Vagina (tissue), 2 donors: ENCODE results near the gene RCAN2. TPM values are rescaled to one million over a fixed set of nuclear protein-coding genes. Genes with fewer than 3 reads are reported as not detected.

Experiments
- DNase-seq, 2 donors: peaks; one replicate each; pipeline ENCODE4 v3.0.0-alpha.2; 2017; ENCODE audit errors: extremely low spot score in 2 of 2
- H3K27ac ChIP-seq: fragments of 200-600 bp; sonication (generic); one replicate; pipeline ENCODE4 v1.5.1; 2019
- H3K27me3 ChIP-seq: fragments of 200-600 bp; sonication (generic); one replicate; pipeline ENCODE4 v1.5.1; 2019
- H3K36me3 ChIP-seq, 2 donors: fragments of 200-600 bp; sonication (generic); one replicate each; pipeline ENCODE4 v1.5.1; 2017 to 2019
- H3K4me1 ChIP-seq: fragments of 200-600 bp; sonication (generic); one replicate; pipeline ENCODE4 v1.5.1; 2019
- H3K4me3 ChIP-seq, 2 donors: fragments of 200-600 bp; sonication (generic); 1 replicate in 1 of 2; 2 replicates in 1 of 2; pipeline ENCODE4 v1.5.1; 2016 to 2019
- H3K9me3 ChIP-seq: fragments of 200-600 bp; sonication (generic); one replicate; pipeline ENCODE4 v1.5.1; 2019
- CTCF ChIP-seq, 3 experiments: fragments of 450-650 bp in 2 of 3; fragments of 200-600 bp in 1 of 3; sonication (generic) in 1 of 3; IDR thresholded peaks; one replicate each; pipeline ENCODE4 v1.5.1; 2017 to 2019; ENCODE audit warnings: antibody characterized with exemption in 3 of 3, mild to moderate bottlenecking in 2 of 3, moderate library complexity in 2 of 3
- POLR2A ChIP-seq, 2 donors: fragments of 450-650 bp; IDR thresholded peaks; one replicate each; pipeline ENCODE4 v1.6.1; 2017; ENCODE audit warnings: antibody characterized with exemption in 2 of 2, mild to moderate bottlenecking in 2 of 2, moderate library complexity in 2 of 2
- POLR2AphosphoS5 ChIP-seq, 2 donors: sonication (generic); formaldehyde crosslinking; IDR thresholded peaks; one replicate each; pipeline ENCODE4 v1.9.0; 2017; ENCODE audit warnings: antibody characterized with exemption in 2 of 2, mild to moderate bottlenecking in 2 of 2, low read depth in 1 of 2; ENCODE audit not compliant: insufficient read depth in 1 of 2
- intact Hi-C: fragments of 100-400 bp; cut with DNase I; formaldehyde crosslinking; loops from one replicate; pipeline ENCODE4 v1.15.1; 2023
- total RNA-seq: library from RNA; depleted of rRNA; stranded (reverse); fragments of >200 nt; gene quantifications from one replicate; pipeline ENCODE4 v1.2.3, GENCODE V29; 2016

The RCAN2 gene
- total RNA-seq, 1 donor from 2014 or later = 20.9 TPM

- intact Hi-C loops = no loop called here
- Histone ChIP-seq H3K36me3 (no peaks in the 10 kb centered on the region), H3K9me3 (no peaks in the 10 kb centered on the region), H3K4me3 (no peak overlapping the region), H3K27me3 (no peaks in the 10 kb centered on the region), H3K27ac (no peak overlapping the region), H3K4me1 (peaks cover 15% of the 10 kb centered on the region)
- DNase-seq = no peak
- TF ChIP-seq POLR2AphosphoS5 (IDR thresholded peaks at IDR 0.05; ENCODE audit: insufficient read depth in 1 of 2, low read depth in 1 of 2) (no peak), POLR2A (IDR thresholded peaks at IDR 0.05) (no peak), CTCF (IDR thresholded peaks at IDR 0.05) (no peak)
Measured at GRCh38 chr6:46376562-46377061, 114.6 kb downstream of the RCAN2 start.

GRCh38 chr6:46370622-46371021 lies 120.6 kb downstream of the RCAN2 start:
- Histone ChIP-seq H3K9me3 (no peaks in the 10 kb centered on the region), H3K36me3 (no peaks in the 10 kb centered on the region), H3K4me3 (no peak overlapping the region), H3K27me3 (no peaks in the 10 kb centered on the region), H3K4me1 (no peaks in the 10 kb centered on the region), H3K27ac (no peak overlapping the region)
- TF ChIP-seq POLR2A (IDR thresholded peaks at IDR 0.05) = no peak
- no peak for TF ChIP-seq POLR2AphosphoS5 (IDR thresholded peaks at IDR 0.05; ENCODE audit: insufficient read depth in 1 of 2, low read depth in 1 of 2)
- no peak for TF ChIP-seq CTCF (IDR thresholded peaks at IDR 0.05)
- intact Hi-C loops = no loop called here
- no peak for DNase-seq

GRCh38 chr6:46368169-46368536 lies 123.1 kb downstream of the RCAN2 start:
- no peak for TF ChIP-seq POLR2A (IDR thresholded peaks at IDR 0.05)
- TF ChIP-seq CTCF (IDR thresholded peaks at IDR 0.05) = no peak
- TF ChIP-seq POLR2AphosphoS5 (IDR thresholded peaks at IDR 0.05; ENCODE audit: insufficient read depth in 1 of 2, low read depth in 1 of 2) = no peak
- Histone ChIP-seq H3K4me3 (no peak overlapping the region), H3K27me3 (no peaks in the 10 kb centered on the region), H3K36me3 (no peaks in the 10 kb centered on the region), H3K27ac (no peak overlapping the region), H3K9me3 (no peaks in the 10 kb centered on the region), H3K4me1 (no peaks in the 10 kb centered on the region)
- no peak for DNase-seq
- intact Hi-C loops = no loop called here

GRCh38 chr6:46367354-46368168 lies 123.7 kb downstream of the RCAN2 start:
- Histone ChIP-seq H3K27me3 (no peaks in the 10 kb centered on the region), H3K27ac (no peak overlapping the region), H3K4me3 (no peak overlapping the region), H3K36me3 (no peaks in the 10 kb centered on the region), H3K4me1 (no peaks in the 10 kb centered on the region), H3K9me3 (no peaks in the 10 kb centered on the region)
- no peak for DNase-seq
- TF ChIP-seq POLR2AphosphoS5 (IDR thresholded peaks at IDR 0.05; ENCODE audit: insufficient read depth in 1 of 2, low read depth in 1 of 2) = no peak
- no peak for TF ChIP-seq CTCF (IDR thresholded peaks at IDR 0.05)
- TF ChIP-seq POLR2A (IDR thresholded peaks at IDR 0.05) = no peak
- intact Hi-C loops = no loop called here
